Measurements from ENCODE around the gene TMEM135.
"Not testable (repeated sequence)": the region's sequence is repeated elsewhere in the genome, so short reads cannot be mapped to it uniquely, and the experiment has no call there.

The TMEM135 gene

DNA sequence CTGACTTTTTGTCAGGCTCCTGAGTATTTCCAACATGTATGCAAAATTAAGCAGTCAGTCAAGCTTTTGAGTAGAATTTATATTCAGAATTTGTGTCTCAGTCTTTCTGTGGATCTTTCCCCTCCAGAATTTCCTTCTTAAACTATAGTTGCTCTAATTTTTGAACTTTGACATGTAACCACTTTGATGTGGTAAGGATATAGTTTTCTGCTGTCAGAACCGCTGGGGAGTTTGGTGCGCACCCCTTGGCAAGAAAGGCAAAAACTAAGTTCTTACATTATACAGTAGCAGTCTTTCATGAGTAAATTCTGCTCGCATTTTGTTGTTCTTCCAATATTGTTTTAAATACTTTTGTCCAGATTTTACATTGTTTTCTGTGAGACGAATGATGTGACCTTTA is 105.9 kb downstream of the TMEM135 start:
- no peak for DNase-seq
- peaks cover 20% of the 10 kb centered on the region for H3K36me3 Mint-ChIP-seq (ENCODE audit: low read depth)
- H3K4me1 Mint-ChIP-seq, result no peaks in the 10 kb centered on the region
- peaks cover 21% of the 10 kb centered on the region for H3K9me3 Mint-ChIP-seq
- no peaks in the 10 kb centered on the region for H3K27me3 Mint-ChIP-seq (ENCODE audit: low read depth, poor library complexity)
- H3K27ac Mint-ChIP-seq, result no peak overlapping the region
- no peak overlapping the region for H3K4me3 Mint-ChIP-seq
- TF ChIP-seq, protein P1, sequence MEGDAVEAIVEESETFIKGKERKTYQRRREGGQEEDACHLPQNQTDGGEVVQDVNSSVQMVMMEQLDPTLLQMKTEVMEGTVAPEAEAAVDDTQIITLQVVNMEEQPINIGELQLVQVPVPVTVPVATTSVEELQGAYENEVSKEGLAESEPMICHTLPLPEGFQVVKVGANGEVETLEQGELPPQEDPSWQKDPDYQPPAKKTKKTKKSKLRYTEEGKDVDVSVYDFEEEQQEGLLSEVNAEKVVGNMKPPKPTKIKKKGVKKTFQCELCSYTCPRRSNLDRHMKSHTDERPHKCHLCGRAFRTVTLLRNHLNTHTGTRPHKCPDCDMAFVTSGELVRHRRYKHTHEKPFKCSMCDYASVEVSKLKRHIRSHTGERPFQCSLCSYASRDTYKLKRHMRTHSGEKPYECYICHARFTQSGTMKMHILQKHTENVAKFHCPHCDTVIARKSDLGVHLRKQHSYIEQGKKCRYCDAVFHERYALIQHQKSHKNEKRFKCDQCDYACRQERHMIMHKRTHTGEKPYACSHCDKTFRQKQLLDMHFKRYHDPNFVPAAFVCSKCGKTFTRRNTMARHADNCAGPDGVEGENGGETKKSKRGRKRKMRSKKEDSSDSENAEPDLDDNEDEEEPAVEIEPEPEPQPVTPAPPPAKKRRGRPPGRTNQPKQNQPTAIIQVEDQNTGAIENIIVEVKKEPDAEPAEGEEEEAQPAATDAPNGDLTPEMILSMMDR (IDR thresholded peaks at IDR 0.05), result no peak

DNA sequence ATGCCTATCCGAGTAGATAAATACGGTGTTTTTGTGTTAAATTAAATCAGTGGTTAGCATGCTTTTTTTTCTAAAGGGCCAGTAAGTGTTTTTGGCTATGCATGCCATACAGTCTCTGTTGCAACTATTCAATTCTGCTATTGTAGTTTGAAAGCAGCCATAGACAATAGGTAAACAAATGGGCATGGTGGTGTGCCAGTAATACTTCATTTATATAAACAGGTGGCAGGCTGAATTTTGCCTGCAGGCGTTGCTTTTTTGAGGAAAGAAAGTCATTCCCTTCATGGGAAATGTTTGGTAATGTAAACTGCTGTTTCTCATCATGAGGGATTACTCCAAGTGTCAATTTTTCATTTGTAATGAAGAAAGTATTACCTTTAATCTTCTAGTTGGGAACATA is 106.5 kb downstream of the TMEM135 start:
- DNase-seq, result no peak
- Mint-ChIP-seq H3K36me3 (ENCODE audit: low read depth) (peaks cover 14% of the 10 kb centered on the region), H3K9me3 (peaks cover 15% of the 10 kb centered on the region), H3K27ac (no peak overlapping the region), H3K27me3 (ENCODE audit: low read depth, poor library complexity) (no peaks in the 10 kb centered on the region), H3K4me1 (no peaks in the 10 kb centered on the region), H3K4me3 (no peak overlapping the region)
- TF ChIP-seq, protein P1 (IDR thresholded peaks at IDR 0.05), result no peak

DNA sequence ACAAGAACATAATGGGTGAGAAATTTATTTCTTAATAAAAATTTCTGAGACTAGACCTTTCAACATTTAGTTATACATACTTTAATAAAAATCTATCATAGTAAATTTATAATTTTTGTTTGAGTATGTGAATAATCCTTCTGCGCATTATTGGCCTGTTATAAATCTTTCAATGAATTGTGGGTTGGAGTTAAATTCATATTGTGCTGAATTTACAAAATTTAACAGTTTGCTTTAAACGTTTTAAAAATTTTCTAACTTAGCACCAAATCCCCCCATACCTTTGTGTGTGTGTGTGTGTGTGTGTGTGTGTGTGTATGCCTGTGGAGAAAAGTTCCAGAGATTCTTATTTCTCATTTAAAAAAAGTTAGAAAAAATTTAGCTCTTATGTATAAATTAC is 111.0 kb downstream of the TMEM135 start:
- Mint-ChIP-seq H3K4me1 (no peaks in the 10 kb centered on the region), H3K9me3 (no peaks in the 10 kb centered on the region), H3K36me3 (ENCODE audit: low read depth) (peaks cover 9% of the 10 kb centered on the region), H3K27me3 (ENCODE audit: low read depth, poor library complexity) (no peaks in the 10 kb centered on the region), H3K4me3 (no peak overlapping the region), H3K27ac (no peak overlapping the region)
- no peak for DNase-seq
- TF ChIP-seq, protein P1 (IDR thresholded peaks at IDR 0.05), result no peak

DNA sequence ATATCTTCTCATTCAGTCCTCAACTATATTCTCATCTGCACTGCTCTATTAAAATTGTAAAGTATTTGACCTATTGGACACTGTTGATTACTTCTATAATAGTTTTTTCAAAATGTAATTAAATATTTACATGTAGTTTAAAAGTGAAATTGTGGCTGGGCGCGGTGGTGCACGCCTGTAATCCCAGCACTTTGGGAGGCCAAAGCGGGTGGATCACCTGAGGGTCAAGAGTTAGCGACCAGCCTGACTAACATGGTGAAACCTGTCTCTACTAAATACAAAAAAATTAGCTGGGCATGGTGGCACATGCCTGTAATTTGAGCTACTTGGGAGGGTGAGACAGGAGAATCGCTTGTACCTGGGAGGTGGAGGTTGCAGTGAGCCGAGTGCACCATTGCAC is 112.0 kb downstream of the TMEM135 start:
- H3K36me3 Mint-ChIP-seq (ENCODE audit: low read depth); H3K4me3 Mint-ChIP-seq; DNase-seq; H3K27me3 Mint-ChIP-seq (ENCODE audit: low read depth, poor library complexity); H3K27ac Mint-ChIP-seq; H3K4me1 Mint-ChIP-seq; H3K9me3 Mint-ChIP-seq: not testable (repeated sequence)

DNA sequence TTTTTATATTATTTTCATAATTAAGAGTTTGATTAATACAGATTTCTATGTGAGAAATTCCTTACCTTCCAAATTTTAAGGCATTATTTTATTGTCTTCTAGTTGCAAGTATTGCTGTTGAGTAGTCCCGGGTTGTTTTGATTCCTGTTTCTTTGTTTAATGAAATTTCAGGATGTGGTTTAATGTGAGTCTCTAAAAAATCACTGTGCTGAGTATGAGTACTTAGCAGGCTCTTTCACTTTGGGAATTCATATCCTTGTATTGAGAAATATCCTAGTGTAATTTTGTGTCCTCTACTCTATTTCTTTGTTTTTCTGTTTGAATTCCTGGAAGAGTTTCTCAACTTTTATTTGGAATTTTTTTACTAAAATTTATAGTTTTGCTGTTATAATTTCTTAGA is 113.2 kb downstream of the TMEM135 start:
- H3K27ac Mint-ChIP-seq, result no peak overlapping the region
- no peaks in the 10 kb centered on the region for H3K4me1 Mint-ChIP-seq
- peaks cover 9% of the 10 kb centered on the region for H3K36me3 Mint-ChIP-seq (ENCODE audit: low read depth)
- no peaks in the 10 kb centered on the region for H3K9me3 Mint-ChIP-seq
- no peaks in the 10 kb centered on the region for H3K27me3 Mint-ChIP-seq (ENCODE audit: low read depth, poor library complexity)
- DNase-seq, result no peak
- no peak overlapping the region for H3K4me3 Mint-ChIP-seq
- TF ChIP-seq, protein P1 (IDR thresholded peaks at IDR 0.05), result no peak

DNA sequence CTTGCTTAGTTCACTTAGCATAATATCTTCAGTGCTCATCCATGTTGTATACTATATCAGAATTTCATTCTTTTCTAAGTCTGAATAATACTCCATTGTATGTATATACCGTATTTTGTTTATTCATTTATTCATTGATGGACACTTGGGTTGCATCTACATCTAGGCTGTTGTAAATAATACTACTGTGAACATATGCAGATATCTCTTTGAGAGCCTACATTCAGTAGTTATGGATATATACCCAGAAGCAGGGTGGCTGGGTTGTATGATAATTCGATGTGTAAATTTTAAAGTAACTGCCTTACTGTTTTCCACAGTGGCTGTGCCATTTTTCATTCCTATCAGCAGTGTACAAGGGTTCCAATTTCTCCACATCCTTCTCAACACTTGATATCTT is 116.5 kb downstream of the TMEM135 start:
- H3K27ac Mint-ChIP-seq, result no peak overlapping the region
- H3K9me3 Mint-ChIP-seq, result no peaks in the 10 kb centered on the region
- no peaks in the 10 kb centered on the region for H3K27me3 Mint-ChIP-seq (ENCODE audit: low read depth, poor library complexity)
- TF ChIP-seq, protein P1 (IDR thresholded peaks at IDR 0.05), result no peak
- no peak for DNase-seq
- H3K4me1 Mint-ChIP-seq, result no peaks in the 10 kb centered on the region
- H3K36me3 Mint-ChIP-seq (ENCODE audit: low read depth), result peaks cover 9% of the 10 kb centered on the region
- H3K4me3 Mint-ChIP-seq, result no peak overlapping the region
